ENCODE data around the gene KLHL20.

DNA sequence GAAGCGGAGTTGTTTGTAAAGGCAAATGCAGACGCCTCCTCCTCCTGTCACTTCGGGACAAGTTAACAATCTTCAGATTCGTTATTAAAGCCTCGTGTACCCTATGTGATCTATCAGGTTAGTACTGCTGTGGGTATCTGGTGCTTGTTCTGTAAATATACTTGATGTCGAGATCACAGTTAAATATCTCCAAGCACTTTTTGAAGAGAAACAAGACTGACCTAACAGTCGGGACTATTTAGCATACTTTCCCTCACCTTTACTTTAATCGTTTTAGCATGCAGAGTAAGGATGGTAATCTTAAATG, 710 bp downstream of the KLHL20 start:
- TF ChIP-seq EZH2 (IDR thresholded peaks at IDR 0.05; ENCODE audit: low read length, unreplicated experiment) (no peak), EZH2phosphoT487 (IDR thresholded peaks at IDR 0.05; ENCODE audit: borderline replicate concordance, low read length) (no peak)
- TF ChIP-seq, protein P1, sequence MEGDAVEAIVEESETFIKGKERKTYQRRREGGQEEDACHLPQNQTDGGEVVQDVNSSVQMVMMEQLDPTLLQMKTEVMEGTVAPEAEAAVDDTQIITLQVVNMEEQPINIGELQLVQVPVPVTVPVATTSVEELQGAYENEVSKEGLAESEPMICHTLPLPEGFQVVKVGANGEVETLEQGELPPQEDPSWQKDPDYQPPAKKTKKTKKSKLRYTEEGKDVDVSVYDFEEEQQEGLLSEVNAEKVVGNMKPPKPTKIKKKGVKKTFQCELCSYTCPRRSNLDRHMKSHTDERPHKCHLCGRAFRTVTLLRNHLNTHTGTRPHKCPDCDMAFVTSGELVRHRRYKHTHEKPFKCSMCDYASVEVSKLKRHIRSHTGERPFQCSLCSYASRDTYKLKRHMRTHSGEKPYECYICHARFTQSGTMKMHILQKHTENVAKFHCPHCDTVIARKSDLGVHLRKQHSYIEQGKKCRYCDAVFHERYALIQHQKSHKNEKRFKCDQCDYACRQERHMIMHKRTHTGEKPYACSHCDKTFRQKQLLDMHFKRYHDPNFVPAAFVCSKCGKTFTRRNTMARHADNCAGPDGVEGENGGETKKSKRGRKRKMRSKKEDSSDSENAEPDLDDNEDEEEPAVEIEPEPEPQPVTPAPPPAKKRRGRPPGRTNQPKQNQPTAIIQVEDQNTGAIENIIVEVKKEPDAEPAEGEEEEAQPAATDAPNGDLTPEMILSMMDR (conservative IDR thresholded peaks at IDR 0.05; ENCODE audit: low read depth, low read length), result no peak
